Esophagus squamous epithelium (tissue), 5 donors: ENCODE data around the gene OGA. TPM values are rescaled to one million over a fixed set of nuclear protein-coding genes. Genes with fewer than 3 reads are reported as not detected.

ENCODE experiments used
- DNase-seq: peaks from one replicate; lab custom pipeline; 2025; lab: John Stamatoyannopoulos, UW
- H3K27ac ChIP-seq, 4 donors: fragments of 200-600 bp; sonication (generic); one replicate each; pipeline ENCODE4 v1.5.1; 2016 to 2019; ENCODE audit warnings: mild to moderate bottlenecking in 1 of 4
- H3K27me3 ChIP-seq, 4 donors: fragments of 200-600 bp; sonication (generic); 1 replicate in 3 of 4; 2 replicates in 1 of 4; pipeline versions ENCODE4 v1.5.1 to v1.6.0; 2017 to 2021; ENCODE audit warnings: antibody characterized with exemption in 1 of 4
- H3K36me3 ChIP-seq, 3 donors: fragments of 200-600 bp; sonication (generic); one replicate each; pipeline ENCODE4 v1.5.1; 2016 to 2019
- H3K4me1 ChIP-seq, 3 donors: fragments of 200-600 bp; sonication (generic); one replicate each; pipeline ENCODE4 v1.5.1; 2017 to 2019
- H3K4me3 ChIP-seq, 4 donors: fragments of 200-600 bp; sonication (generic); 1 replicate in 3 of 4; 2 replicates in 1 of 4; pipeline ENCODE4 v1.5.1; 2016 to 2019; ENCODE audit warnings: mild to moderate bottlenecking in 2 of 4, moderate library complexity in 1 of 4
- H3K9me3 ChIP-seq, 3 donors: fragments of 200-600 bp; sonication (generic); one replicate each; pipeline ENCODE4 v1.5.1; 2016 to 2019
- POLR2A ChIP-seq, 4 donors: fragments of 450-650 bp; IDR thresholded peaks; one replicate each; pipeline ENCODE4 v1.6.1; 2017; ENCODE audit warnings: antibody characterized with exemption in 4 of 4, mild to moderate bottlenecking in 4 of 4, moderate library complexity in 3 of 4
- WGBS, 2 donors: methylation state at CpG; one replicate each; pipeline ENCODE4 v1.1.5; 2018; 5-methylcytosine and 5-hydroxymethylcytosine counted together
- intact Hi-C: fragments of 100-400 bp; cut with DNase I; formaldehyde crosslinking; loops from one replicate; pipeline ENCODE4 v1.15.0; 2022
- total RNA-seq, 4 donors: library from RNA; depleted of rRNA; stranded (reverse); fragments of >200 nt; gene quantifications; one replicate each; pipeline ENCODE4 v1.1.0, GENCODE V29; 2016
- TF ChIP-seq, protein P1 (sequence below), 6 experiments: fragments of 450-650 bp in 4 of 6; fragments of 200-600 bp in 2 of 6; sonication (generic) in 2 of 6; IDR thresholded peaks; one replicate each; pipeline ENCODE4 v1.5.1; 2016 to 2019; ENCODE audit warnings: antibody characterized with exemption in 6 of 6, mild to moderate bottlenecking in 4 of 6, moderate library complexity in 4 of 6
- donor health status: DM: yes; HTN: yes; CAD: no.

Gene OGA
- total RNA-seq, 4 donors from 2014 or later = 44.2 to 121 (median 60.7) TPM

DNA sequence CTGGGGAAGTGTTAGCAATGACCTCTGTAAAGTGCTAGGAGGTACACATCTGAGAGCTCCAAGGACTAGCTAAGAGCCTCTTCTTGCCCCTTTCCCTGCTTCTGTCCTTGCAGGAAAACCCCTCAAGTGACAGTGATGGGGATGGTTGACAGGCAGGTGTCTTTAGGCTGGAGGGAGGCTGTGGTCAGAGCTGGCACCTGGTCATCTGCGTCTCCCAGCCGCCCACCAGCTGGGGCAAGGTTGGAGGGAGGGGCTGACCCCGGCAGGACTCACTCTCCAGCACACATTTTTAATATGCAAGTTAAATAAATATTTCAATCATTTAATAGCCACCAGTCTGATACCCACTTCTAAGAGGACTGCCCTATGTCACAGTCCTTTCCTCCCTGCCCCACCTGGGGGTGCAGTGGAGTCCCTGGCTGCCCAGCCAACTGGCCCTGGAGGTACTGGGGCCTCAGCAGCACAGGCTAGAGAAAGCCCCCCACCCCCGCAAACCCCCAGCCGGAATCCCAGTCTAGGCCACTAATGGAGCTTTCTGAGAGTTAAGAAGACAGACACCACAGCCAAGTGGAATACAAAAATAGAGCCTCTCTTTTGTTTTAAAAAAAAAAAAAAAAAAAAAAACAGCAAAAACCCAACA lies 48.6 kb downstream of the OGA start:
- no peaks in the 10 kb centered on the region for H3K9me3 ChIP-seq
- 75% methylated on average over 4 of the region's 5 CpGs; no CpG with 5 or more reads in 1 of the 2 donors for WGBS, 2 donors
- no peak overlapping the region for H3K27ac ChIP-seq
- no peak for DNase-seq
- no peaks in the 10 kb centered on the region for H3K36me3 ChIP-seq
- peaks cover 15 to 98% (median 21%) of the 10 kb centered on the region in 4 donors for H3K27me3 ChIP-seq
- intact Hi-C loops = loop anchor here (5.0 kb wide), 1 partner anchor 157 kb away; no protein-coding TSS in a partner anchor
- H3K4me3 ChIP-seq = no peak overlapping the region
- peaks cover under 1 to 15% (median 1%) of the 10 kb centered on the region in 3 donors for H3K4me1 ChIP-seq
- TF ChIP-seq POLR2A (IDR thresholded peaks at IDR 0.05) = no peak
- TF ChIP-seq, protein P1, sequence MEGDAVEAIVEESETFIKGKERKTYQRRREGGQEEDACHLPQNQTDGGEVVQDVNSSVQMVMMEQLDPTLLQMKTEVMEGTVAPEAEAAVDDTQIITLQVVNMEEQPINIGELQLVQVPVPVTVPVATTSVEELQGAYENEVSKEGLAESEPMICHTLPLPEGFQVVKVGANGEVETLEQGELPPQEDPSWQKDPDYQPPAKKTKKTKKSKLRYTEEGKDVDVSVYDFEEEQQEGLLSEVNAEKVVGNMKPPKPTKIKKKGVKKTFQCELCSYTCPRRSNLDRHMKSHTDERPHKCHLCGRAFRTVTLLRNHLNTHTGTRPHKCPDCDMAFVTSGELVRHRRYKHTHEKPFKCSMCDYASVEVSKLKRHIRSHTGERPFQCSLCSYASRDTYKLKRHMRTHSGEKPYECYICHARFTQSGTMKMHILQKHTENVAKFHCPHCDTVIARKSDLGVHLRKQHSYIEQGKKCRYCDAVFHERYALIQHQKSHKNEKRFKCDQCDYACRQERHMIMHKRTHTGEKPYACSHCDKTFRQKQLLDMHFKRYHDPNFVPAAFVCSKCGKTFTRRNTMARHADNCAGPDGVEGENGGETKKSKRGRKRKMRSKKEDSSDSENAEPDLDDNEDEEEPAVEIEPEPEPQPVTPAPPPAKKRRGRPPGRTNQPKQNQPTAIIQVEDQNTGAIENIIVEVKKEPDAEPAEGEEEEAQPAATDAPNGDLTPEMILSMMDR (IDR thresholded peaks at IDR 0.05) = no peak

DNA sequence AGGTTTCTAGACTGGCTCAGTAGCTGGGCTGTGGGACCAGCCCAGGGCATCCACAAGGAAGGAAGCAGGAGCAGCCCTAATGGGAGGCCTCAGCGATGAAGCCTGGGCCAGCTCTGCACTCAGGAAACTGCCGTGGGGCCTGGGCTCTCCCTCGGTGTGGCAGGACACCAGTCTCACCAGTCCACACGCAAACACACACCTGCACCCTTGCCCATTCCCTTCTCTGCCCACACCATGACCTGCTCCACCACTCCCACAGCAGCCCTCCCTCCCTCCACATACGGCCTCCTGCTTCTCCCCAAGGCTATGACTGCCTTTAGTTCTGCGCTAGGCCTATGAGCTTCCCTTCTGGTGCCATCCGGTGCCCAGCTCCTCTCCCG lies 49.5 kb downstream of the OGA start:
- DNase-seq = no peak
- Histone ChIP-seq H3K4me1 (peaks cover 0 to 6% (median 0%) of the 10 kb centered on the region in 3 donors), H3K27me3 (peaks cover 6 to 97% (median 12%) of the 10 kb centered on the region in 4 donors), H3K36me3 (no peaks in the 10 kb centered on the region), H3K27ac (no peak overlapping the region), H3K4me3 (no peak overlapping the region), H3K9me3 (no peaks in the 10 kb centered on the region)
- 81 to 88% methylated on average over 7 to 8 of the region's 8 CpGs for WGBS, 2 donors
- TF ChIP-seq POLR2A (IDR thresholded peaks at IDR 0.05) = no peak
- TF ChIP-seq, protein P1 (IDR thresholded peaks at IDR 0.05) = no peak
- intact Hi-C loops = no loop called here

DNA sequence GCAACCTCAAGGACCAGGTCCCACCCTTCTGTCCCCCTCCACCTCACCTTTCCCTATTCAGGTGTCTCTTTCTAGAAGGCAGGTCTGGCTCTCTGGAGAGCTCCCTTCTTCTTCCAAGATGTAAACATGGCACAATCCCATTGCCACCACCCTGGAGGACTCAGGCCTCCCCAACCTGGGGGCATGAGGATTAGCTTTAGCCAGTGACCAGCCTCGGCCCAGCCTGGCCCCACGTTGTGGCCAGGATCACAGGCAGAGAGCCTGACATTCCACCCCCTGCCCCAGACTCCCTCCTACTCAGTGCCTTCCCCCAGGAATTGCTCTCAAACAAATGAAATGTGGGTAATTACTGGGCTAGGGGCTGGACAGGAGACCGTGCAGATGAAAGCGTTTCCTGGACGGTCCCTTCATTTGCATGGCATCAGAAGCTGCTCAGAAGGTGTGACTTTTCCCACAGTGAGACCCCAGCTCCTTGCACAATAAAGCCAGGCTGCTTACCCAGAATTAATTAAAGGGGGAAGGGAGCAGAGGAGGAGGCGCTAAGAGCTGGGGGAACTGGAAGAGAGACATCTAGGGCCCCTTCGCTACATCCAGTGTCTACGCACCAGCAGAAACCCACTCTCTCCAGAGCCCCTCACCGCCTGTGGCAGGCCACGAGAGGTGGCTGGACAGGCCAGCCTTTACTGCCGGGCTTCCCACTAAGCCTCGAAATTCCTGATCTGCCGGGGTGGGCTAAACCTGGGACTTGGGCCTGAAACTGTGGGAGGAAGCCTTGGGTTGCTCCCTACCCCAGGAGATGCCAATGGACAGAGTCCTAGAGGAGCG lies 50.1 kb downstream of the OGA start:
- 23 to 79% methylated on average over 4 to 9 of the region's 14 CpGs for WGBS, 2 donors
- intact Hi-C loops = no loop called here
- Histone ChIP-seq H3K9me3 (no peaks in the 10 kb centered on the region), H3K36me3 (no peaks in the 10 kb centered on the region), H3K4me3 (no peak overlapping the region), H3K27ac (no peak overlapping the region), H3K27me3 (peaks cover 1 to 97% (median 10%) of the 10 kb centered on the region in 4 donors), H3K4me1 (no peaks in the 10 kb centered on the region)
- TF ChIP-seq, protein P1 (IDR thresholded peaks at IDR 0.05) = no peak
- no peak for TF ChIP-seq POLR2A (IDR thresholded peaks at IDR 0.05)
- no peak for DNase-seq

DNA sequence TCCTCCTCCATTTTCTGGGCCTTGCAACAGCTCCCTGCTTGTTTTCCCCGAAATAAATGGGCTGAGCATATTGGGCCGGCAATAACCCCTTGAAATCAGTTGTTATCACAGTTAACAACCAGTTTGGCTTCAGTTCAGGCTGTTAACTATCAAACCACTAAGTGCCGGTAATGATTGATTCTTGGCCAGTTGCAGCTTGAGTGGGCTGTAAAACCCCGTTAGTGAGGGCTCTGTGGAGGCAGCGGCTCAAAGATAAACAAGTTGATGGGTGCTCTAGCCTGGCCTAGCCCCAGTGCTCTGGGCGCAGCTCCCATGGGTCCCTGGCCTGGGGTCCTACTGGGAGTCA lies 50.7 kb downstream of the OGA start:
- H3K27ac ChIP-seq = no peak overlapping the region
- 50 to 62% methylated on average over 4 to 6 of the region's 6 CpGs for WGBS, 2 donors
- intact Hi-C loops = no loop called here
- no peaks in the 10 kb centered on the region for H3K36me3 ChIP-seq
- DNase-seq = no peak
- no peaks in the 10 kb centered on the region for H3K4me1 ChIP-seq
- no peaks in the 10 kb centered on the region for H3K9me3 ChIP-seq
- H3K27me3 ChIP-seq = peaks cover 0 to 93% (median 7%) of the 10 kb centered on the region in 4 donors
- no peak overlapping the region for H3K4me3 ChIP-seq
- TF ChIP-seq, protein P1 (IDR thresholded peaks at IDR 0.05) = no peak
